Stimulated activated CD8-positive, alpha-beta memory T cell treated with anti-CD3 and anti-CD28 coated beads, Interleukin-7, amount 100 ng/mL, for 24 hours (primary cell): Measurements from ENCODE around the gene SV2B.

Experiments
- DNase-seq: peaks from one replicate; pipeline ENCODE4 v3.0.0-alpha.2; 2020; ENCODE audit warnings: low read depth

Gene SV2B

DNA sequence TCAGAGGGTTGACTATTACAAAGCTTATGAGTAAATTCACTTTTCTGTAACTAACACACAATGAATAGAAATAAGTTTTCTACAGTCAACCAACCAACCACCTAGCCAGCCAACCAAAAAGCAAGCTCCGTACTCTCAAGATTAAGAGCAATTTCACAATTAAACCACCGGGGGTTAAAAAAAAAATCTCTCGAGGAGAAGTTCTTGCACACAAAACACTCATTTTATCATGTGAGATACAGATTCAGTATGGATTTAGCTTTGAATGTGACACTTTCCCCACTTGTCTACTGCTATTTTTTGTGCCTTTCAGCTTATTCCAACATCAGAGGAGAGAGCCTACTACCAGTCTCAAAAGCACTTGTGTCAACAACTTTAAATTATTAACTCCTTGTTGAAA, 135.3 kb downstream of the SV2B start:
- DNase-seq = no peak

DNA sequence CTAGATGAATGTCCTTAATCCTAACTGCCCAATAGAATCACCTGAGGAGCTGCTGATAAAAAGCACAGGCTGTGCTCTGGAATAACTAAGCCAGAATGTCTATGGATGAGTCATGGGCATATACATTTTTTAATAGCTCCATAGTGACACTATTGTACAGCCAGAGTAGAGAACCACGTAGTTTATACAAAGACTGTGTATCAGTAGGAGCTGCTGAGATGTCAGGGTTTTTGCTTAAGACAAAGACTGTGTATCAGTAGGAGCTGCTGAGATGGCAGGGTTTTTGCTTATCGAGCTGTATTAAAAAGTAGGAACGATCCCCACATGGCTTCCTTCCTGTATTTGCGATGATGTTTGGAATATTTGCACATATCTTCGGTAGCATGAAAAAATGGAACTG, 137.4 kb downstream of the SV2B start:
- DNase-seq = no peak

DNA sequence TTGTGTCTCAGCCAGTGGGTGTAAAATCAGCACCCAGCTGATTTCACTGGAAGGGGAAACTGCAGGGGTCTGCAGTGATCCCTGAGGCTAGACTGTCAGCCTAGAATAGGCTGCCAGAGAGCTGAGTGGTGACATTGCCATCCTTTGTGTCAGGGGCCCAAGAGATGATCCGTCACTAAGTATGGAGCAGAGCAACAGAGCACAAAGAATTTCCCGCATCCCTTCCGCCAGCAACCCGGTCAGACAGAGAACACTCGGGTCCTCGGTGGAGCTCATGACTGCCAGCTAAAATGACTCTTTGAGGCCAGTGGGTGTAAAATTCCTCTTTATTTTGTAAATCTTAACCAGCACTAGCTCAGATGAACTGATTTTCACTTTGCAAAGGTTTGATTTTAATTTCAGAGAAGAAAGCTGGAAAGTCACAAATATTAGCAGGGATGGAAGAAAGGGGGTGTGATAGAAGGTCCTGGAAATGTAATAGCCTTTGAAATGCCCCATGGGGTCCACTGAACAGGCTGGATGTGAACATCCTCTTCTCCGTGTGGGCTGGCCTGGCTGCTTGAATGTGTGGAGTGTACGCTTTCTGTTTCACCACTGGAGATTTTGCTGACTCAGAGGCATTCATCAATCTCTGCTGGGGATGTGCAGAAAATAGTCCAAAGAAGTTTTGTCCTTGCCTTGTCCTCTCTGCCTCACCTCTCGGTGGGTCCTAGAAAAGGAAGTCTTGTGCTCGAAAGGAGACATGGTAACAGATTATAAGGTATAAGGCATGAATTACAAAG, 138.8 kb downstream of the SV2B start:
- no peak for DNase-seq

DNA sequence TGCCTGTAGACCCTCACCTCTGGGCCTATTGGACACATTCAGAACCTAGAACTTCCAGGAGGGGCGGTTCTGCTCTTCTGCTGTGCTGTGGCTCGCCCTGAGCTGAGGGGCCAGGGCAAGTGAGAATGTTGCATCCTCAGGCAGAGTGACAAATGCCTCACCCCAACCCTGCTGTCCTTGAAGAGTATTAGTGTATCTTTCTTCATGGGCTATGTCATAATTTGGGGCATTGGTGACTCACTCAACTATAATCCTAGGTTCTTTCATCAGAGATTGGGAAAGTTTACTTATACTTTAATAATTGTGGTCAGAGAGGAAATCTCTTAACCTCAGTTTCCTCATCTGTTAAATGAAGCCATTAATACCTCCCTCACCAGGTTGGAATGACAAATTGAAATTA, 143.8 kb downstream of the SV2B start:
- DNase-seq = no peak

DNA sequence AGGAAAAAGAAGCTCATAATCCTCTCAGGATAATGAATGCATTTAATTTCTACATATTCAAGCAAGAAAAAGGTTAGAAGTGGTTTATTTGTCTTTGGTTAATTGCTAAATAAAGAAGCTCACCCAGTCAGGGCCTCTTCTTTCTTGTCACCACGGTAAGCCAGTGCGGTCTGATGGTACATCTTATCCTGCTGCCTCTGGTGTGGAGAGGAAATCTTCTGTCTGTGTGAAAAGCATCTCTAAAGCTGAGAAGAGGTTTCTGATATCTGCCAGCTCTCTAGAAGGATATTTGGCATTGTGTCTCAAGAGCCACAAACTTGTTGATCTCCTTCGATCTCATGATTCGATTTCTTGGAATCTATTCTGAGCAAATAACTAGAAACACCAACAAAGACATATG, 144.9 kb downstream of the SV2B start:
- DNase-seq = no peak

DNA sequence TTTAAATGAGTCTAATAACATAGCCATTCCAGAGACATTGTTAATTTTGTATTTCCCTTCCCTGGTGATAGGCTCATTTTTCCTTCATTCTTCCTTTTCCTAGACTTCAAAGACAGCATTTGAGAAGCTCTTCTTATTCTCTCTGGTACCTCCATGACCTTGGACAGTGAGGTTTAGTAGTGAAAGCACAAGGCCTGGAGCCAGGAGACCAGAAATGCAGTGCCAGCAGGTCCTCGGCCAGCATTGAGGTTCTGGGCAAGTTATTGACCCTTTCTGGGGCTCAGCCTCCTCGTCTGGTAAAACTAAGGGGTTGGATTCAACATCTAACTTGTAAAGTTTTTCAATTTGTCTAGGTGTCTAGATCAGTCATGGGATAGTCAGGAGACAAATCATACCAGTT, 146.9 kb downstream of the SV2B start:
- DNase-seq = no peak

DNA sequence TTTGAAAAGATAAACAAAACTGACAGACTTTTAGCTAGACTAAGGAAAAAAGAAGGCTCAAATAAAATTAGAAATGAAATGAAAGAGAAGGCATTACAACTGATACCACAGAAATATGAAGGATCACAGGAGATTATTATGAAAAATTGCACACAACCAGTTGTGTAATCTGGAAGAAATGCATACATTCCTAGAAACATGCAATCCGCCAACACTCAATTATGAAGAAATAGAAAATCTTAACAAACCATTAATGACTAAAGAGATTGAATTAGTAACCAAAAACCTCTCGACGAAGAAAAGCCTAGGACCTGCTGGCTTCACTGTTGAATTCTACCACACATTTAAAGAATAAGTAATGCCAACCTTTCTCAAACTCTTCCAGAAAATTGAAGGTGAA, 149.5 kb downstream of the SV2B start:
- DNase-seq = no peak

DNA sequence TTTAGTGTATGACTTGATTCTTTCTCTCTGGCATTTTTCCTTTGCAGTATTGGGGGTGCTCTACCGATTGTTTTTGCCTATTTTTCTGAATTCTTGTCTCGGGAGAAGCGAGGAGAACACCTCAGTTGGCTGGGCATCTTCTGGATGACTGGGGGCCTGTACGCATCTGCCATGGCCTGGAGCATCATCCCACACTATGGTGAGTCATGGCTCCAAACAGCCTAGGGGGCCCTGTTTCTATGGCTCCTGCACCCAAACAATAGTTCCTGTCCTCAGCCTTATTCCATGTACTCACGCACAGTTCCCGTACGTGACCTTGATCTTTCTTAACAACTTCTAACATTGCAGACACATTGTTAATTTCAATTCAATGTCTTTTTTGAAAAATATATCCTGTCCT, 152.3 kb downstream of the SV2B start:
- DNase-seq = no peak

DNA sequence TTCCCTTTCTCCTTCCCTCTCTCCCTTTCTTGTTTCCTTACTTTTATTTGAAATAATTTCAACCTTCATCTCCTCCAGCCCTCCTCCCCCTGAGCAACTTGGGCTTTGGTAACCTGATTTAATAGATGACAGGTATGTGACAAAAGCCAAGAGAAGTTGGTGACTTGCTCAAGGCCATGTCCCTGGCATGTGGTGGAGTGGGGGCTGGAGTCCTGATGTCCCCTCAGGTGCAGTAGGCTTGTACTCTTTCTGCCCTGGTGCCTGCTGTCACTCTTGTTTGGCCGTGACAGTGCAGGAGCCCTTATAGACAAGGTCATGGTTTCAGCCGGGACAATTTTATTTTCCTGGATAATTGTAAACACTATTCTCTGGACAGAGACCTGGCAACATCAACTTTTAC, 152.7 kb downstream of the SV2B start:
- DNase-seq = no peak

DNA sequence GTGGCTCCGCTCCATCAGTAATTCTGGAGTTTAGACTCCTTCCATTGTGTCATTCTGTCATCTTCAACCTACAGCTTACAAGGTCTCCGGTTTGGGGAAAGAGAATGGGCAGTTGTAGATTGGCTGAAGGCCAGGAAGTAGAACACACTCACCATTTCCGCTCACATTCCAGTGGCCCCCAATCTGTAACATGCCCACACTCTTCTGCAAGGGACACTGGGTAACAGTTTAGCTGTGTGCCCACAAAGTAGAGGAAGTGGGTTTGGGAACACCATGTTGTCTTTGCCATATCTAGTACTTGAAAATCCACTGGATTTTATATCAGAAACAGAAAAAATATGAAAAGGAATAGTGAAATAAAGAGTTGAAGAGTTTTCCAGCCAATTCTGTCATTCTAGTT, 153.5 kb downstream of the SV2B start:
- no peak for DNase-seq

DNA sequence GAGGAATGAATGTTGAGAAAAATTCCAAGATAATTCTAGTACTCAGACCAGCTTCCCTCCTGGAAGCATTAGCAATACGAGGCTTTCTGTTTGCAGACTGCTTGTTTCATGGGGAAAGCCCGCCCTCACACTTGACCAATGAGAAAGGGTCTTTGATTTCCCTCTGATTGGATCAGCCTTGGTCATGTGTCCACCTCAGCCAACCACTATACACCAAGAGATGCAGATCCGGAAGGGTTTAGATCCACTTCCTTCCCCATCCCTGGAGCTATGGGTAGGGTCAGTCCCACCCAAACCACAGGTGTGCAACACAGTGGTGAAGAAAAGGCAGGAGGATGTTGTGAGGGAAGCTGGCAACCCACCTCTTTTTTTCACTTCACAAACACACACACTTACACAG, 154.7 kb downstream of the SV2B start:
- no peak for DNase-seq

DNA sequence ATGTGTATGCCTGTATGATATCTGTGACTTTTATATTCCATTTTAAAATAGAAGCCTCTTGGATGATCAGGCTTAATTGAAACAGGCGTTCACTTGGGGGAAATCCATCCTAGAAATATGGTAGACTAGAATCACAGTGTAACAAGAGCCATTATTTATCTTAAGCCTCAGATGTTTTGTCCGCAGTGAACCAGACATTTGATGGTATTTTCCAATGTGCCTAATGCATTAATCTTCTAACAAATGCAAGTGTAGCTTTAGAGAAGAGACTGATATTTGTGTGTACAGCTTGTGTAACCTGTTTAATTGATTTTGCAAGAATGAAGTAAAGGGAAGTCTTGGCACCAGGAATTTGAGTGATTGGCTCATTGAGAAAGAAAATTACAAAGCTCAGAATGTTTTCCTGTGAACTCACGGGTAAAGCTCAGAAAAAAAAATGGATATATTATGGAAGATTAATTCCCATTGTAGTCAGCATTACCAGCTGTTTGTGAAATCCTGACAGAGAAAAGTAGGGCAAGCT, 155.7 kb downstream of the SV2B start:
- no peak for DNase-seq

DNA sequence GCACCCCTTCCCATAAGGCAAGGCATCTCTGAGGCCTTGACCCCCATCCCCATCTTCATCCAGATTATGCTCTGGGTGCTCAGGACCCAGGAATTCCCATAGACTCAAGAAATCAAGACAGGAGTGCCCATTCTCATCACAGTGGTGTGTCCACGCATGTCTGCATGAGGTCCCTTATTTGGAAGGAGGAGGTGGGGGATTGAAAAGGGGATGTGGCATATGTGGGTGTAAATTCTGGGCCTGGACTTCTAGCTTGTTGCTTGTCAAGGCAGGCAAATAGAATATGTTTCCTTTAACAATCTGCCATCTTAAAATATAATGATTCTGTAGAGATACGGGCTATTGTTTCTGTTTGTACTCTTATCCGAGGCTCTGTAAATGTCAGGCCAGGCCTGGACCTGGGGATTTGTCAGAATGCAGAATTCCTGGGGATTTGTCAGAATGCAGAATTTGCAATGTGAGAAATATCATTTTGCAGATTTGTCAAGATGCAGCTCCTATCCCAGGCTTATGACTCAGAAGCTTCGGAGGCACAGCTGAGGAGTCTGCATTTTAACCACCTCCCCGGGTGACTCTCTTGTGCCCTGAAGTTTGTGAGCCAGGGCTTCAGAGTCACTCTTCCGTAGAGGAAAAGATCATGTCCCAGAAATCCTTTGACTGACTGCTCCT, 157.8 kb downstream of the SV2B start:
- DNase-seq = no peak

DNA sequence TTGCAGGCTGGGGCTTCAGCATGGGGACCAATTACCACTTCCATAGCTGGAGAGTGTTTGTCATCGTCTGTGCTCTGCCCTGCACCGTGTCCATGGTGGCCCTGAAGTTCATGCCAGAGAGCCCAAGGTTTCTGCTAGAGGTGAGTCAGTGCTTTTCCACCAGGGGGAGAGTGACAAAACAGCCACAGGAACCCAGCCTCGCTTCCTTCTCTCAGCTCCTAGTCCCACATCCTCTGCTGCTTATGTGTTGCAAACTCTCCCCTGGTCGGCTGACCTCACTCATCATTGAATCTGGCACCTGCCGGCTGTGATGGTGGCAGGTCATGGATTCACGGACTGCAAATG, 158.3 kb downstream of the SV2B start:
- no peak for DNase-seq

DNA sequence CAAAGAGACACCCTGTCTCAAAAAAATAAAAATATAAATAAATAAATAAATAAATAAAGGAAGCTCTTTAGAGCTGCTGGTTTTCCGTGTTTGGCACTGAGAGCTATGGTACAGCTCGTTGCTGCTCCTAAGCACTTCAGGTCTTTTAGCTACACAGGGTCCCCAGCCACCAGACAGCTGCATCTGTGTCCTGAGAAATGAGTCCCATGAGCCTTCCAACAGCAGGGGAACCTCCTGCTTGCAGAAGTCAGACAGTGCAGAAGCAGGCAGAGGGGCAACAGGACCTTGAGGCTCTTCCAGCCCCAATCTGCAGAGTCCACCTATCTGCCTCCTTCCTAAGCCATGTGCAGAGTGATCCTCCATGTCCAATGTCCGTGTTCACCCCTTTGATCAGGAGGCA, 159.0 kb downstream of the SV2B start:
- no peak for DNase-seq

DNA sequence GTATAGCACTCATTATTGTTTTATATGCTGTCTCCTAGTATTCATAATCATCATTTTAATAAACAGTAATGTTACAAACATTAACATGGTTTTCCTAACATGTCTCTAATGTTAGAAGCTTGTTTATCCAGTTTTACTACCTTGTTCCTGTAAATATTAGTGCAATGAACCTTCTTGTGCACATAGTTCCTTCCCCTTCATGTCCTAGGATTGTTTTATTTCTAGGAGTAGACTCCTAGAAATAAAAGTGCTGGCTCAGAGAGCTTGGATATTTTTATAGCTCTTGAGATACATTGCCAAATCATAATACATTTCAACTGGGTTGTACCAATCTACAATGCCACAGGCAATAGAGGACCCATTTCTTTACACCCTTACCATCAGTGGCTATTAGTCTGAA, 161.3 kb downstream of the SV2B start:
- no peak for DNase-seq

DNA sequence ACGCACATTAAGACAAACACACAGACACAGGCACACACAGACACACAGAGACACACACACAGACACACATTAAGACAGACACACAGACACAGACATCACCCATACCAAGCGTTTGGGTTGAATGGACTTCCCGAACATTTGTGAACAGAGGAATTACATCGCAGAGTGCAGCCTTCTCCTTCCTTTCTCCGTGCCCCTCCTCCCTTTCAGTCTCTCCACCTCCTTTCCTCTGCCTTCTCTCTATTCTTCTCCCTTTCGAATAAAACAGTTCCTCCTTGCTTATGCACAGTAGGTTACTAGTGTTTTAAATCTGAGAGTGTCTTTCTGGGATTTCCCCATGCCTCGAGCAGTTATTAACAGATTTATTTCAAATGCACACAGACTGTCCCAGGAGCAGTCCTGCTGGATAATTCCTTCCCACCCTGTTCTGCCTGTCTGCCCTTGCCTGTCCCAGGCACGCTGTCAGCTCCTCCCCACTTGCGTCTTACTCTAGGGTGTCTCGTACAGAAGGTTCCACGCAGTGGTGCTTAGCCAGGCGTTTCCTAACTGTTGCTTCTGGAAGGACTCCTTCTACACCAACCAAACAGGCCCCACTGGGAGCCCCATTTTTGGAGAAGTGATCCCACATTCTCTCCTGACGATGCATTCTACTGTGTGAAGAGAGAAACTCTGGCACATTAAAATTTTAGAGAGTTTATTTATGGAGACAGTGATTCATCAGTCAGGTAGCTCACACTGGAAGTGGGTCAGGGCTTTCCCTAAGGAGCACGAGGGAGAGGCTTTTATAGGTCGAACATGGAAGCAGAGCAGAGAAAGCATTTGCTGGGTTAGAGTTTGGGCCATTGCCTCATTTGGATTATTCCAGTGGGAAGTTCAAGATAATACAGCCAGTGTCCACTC, 163.8 kb downstream of the SV2B start:
- no peak for DNase-seq

DNA sequence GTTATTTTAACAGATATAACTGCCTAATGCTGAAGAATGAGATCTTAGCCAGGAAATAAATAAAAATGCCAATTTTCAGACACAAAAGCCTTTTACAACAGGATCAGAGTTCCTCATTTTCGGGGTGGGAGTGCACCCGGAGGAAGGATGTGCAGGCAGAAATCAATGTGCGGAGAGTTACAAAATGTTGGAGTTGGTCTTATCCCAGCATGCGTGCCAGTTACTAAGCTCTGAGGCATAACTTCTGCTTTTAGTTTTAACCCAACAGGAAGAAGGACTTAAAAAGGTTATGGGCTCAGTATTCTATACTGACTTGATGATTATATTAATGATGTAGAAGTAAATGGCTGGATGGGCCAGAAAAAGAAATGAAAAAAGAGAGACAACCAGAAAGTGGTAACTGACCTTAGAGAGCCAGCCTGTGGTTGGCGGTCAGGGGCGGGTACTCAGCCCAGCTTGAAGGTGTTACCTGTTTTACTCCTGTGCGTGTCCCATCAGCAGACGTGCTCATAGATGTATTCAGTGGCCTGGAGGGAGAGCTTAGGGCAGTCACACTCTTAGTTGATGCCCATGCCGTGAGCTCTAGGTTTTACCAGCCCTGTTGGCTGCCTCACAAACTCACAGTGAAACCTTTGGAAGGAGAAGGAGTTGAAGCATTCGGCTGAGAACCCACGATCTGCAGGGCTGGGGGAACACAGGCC, 164.7 kb downstream of the SV2B start:
- no peak for DNase-seq

DNA sequence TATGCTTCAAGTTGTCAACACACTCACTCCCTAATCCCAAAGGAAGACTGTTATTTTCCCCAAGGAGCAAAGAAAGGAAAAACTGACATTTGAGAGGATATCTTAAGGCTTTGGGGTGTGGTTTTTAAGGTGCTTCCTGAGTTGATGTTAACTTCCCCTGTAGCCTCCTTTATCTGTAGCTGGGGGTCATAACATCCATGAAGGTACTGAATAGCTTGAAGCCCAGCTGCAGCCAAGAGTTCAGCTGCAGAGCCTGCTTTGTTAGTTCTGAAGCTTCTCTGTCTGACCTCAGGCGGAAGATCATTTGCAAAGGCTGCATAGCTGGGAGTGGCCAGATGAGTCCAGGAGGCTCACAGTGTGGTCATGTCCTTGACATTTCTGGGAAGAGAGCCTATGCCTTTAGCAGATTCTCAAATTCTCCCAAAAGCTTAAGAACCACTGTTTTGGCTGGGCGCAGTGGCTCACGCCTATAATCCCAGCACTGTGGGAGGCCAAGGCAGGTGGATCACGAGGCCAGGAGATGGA, 165.4 kb downstream of the SV2B start:
- DNase-seq = no peak

DNA sequence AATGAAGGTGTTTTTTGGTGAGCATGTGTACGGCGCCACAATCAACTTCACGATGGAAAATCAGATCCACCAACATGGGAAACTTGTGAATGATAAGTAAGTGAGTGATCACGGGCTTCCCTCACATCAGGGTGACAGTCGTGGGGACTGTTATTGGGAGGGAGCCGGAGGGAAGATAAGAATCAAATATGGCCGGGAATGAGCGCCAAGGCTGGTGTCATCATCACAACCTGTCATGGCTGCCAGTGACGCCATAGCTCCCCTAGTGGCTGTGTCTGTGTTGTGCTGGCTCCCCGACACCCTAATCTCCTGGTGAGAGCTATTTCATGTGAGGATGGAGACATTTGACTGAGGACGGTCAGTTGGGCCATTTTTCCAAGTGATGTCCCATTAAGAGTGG, 168.5 kb downstream of the SV2B start:
- no peak for DNase-seq

DNA sequence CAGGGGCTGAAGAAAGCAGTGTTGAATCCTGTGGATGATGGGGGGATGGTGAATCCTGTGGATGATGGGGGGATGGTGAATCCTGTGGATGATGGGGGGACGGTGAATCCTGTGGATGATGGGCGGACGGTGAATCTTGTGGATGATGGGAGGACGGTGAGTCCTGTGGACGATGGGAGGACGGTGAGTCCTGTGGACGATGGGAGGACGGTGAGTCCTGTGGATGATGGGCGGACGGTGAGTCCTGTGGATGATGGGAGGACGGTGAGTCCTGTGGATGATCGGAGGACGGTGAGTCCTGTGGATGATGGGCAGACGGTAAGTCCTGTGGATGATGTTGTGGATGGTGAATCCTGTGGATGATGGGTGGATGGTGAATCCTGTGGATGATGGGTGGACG, 170.7 kb downstream of the SV2B start:
- DNase-seq = no peak

DNA sequence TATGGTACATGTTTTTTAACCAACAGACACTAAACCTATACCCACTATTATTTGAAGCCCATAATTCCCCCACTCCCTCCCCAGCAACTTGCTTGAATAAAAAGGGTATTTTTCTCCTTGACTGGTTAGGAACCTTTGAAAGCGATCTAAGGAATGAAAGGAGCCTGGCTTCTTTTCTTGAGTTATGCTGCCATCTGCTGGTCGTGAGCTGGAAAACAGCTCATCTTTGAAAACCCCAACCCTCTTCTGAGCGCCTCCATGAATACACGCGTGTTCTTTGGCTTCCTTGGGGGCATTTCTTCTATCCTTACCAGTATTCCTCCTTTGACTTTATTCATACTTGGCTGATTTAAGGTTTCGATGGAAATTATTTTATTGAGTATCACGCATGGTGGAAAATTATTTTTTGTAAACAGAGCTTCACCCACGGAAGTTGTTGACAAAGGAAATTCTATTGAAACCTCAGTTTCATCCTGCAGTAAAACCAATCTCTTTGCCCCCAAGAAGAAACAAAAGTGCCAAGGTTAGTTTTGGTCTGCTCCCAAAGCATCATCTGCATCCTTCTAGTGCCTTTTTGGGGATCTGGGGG, 171.6 kb downstream of the SV2B start:
- DNase-seq = peak; percentile 17
